ENCODE measurements around the gene PTPN9. TPM values are rescaled to one million over a fixed set of nuclear protein-coding genes. Genes with fewer than 3 reads are reported as not detected.

Gene PTPN9
- polyA plus RNA-seq, 10 donors, result 18.9 to 35.2 (median 23.8) TPM

GRCh38 chr15:75425966-75426500, 153.1 kb downstream of the PTPN9 start:
- DNase-seq, result no peak

GRCh38 chr15:75422554-75422953, 156.6 kb downstream of the PTPN9 start:
- DNase-seq, result no peak

- no peak for DNase-seq
Measured at GRCh38 chr15:75420698-75421097, 158.4 kb downstream of the PTPN9 start.

DNA sequence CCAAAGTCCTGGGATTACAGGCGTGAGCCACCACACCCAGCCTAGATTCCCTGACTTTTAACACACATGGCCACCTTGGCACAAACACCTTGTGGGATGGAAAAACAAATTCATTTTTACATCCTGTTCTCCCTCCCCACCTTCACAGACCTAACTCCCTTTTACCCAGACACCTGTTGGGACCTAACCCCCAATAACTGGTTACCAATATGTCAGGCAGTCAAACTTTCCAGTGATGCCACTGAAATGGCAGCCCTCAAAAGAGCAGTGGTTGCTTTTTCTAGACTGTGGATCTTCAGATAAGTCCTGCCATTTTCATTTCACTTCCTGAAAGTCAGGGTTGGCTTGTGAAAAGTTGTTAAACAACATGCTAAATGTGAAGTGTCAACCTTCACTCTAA, 162.5 kb downstream of the PTPN9 start:
- DNase-seq, result no peak

Other genes starting within 250 kb of the PTPN9 start
- gene COMMD4, start 243.3 kb downstream of the PTPN9 start, polyA plus RNA-seq (ENCODE audit: insufficient read length in 10 of 10), result 10 to 100 TPM; 33.4 to 65.0 (median 41.2) TPM
- gene NEIL1, start 232.3 kb downstream of the PTPN9 start, polyA plus RNA-seq (ENCODE audit: insufficient read length in 10 of 10), result 10 to 100 TPM in 1 of 10 donors, 1 to 10 TPM in 9; 3.5 to 12.4 (median 6.8) TPM
- 100 to 1,000 TPM in 4 of 10 donors, 10 to 100 TPM in 6; 63.2 to 190 (median 82.0) TPM for gene MAN2C1, start 210.7 kb downstream of the PTPN9 start, polyA plus RNA-seq (ENCODE audit: insufficient read length in 10 of 10)
- 10 to 100 TPM; 25.7 to 38.3 (median 30.4) TPM for gene SIN3A, start 127.6 kb downstream of the PTPN9 start, polyA plus RNA-seq (ENCODE audit: insufficient read length in 10 of 10)
- gene SNUPN, start 46.4 kb upstream of the PTPN9 start, polyA plus RNA-seq (ENCODE audit: insufficient read length in 10 of 10), result 10 to 100 TPM; 16.7 to 25.5 (median 20.2) TPM
- 10 to 100 TPM; 25.1 to 38.3 (median 31.1) TPM for gene IMP3, start 60.9 kb upstream of the PTPN9 start, polyA plus RNA-seq (ENCODE audit: insufficient read length in 10 of 10)
- gene SNX33, start 68.6 kb upstream of the PTPN9 start, polyA plus RNA-seq (ENCODE audit: insufficient read length in 10 of 10), result 10 to 100 TPM; 12.4 to 19.3 (median 15.1) TPM
- 10 to 100 TPM; 47.8 to 91.9 (median 81.5) TPM for gene CSPG4, start 133.5 kb upstream of the PTPN9 start, polyA plus RNA-seq (ENCODE audit: insufficient read length in 10 of 10)

Data from muscle of back (tissue), 11 donors.